ENCODE results near the gene C9orf50. TPM values are rescaled to one million over a fixed set of nuclear protein-coding genes. Genes with fewer than 3 reads are reported as not detected.

Gene C9orf50
- polyA plus RNA-seq, 1 donor from 2014 or later = not detected

DNA sequence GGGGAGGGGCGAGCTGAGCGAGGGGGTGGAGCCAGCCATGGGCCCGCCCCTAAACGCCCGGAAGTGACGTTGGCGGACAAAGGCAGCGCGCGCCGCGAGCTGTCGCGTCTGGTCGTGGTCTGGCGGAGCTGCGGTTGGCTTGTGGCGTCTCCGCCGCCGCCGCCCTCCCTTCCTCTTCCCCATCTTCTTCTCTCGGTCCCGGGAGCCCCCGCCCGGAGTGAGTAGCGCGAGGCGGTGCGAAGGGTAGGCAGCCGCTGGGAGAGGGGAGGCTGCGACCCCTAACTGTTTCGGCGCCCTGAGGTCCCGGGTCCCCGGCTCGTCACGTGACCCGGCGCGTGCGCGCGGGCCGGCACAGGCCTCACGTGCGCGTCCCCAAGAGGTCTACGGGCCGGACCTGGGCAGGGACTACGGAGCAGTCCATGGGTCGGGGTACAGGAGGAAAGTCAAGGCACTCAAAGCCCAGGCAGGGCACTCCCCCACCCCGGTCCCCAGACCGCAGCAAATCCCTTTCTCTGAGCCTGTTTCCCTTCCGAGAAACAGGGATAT is 5.3 kb upstream of the C9orf50 start, which contains the start of gene NTMT1:
Gene NTMT1 (plus strand): TSS at position 85 of the 546 bp plus-strand sequence. CDS start 6,541 bp downstream, outside the sequence.
- Histone ChIP-seq H3K27ac (ENCODE audit: low read length) (peak within 1 kb of the TSS; percentile 77), H3K9me3 (ENCODE audit: low read length) (no peaks in the 10 kb centered on the region), H2AFZ (ENCODE audit: low read depth, low read length) (peak within 1 kb of the TSS; percentile 87), H3K27me3 (ENCODE audit: insufficient read depth, low read depth, low read length) (peaks cover 2% of the 10 kb centered on the region), H3K9me2 (ENCODE audit: insufficient read depth, low read length) (no peaks in the 10 kb centered on the region), H3K4me3 (ENCODE audit: low read length) (peak within 1 kb of the TSS; percentile 95), H3K79me2 (replicated peaks; ENCODE audit: insufficient read depth, low read length) (peaks cover 45% of the 10 kb centered on the region), H4K20me1 (ENCODE audit: insufficient read depth) (peaks cover 8% of the 10 kb centered on the region), H3F3A (ENCODE audit: insufficient read depth, low read length, poor library complexity, severe bottlenecking) (no peaks in the 10 kb centered on the region), H3K36me3 (ENCODE audit: insufficient read depth, low read length) (no peaks in the 10 kb centered on the region), H3K4me2 (ENCODE audit: low read length) (peak within 1 kb of the TSS; percentile 90), H3K9ac (ENCODE audit: low read length) (peak within 1 kb of the TSS; percentile 83)
- TF ChIP-seq POLR2AphosphoS5 (IDR thresholded peaks at IDR 0.05) (peak; percentile 99), EP300 (conservative IDR thresholded peaks at IDR 0.05; ENCODE audit: poor library complexity, severe bottlenecking) (peak; percentile 70), SMC3 (conservative IDR thresholded peaks at IDR 0.05; ENCODE audit: poor library complexity) (peak; percentile 46), MXI1 (conservative IDR thresholded peaks at IDR 0.05; ENCODE audit: poor library complexity, severe bottlenecking) (peak; percentile 99), EZH2 (IDR thresholded peaks at IDR 0.05; ENCODE audit: borderline replicate concordance, insufficient read depth, low read length, poor library complexity, severe bottlenecking) (no peak), TAF1 (IDR thresholded peaks at IDR 0.05; ENCODE audit: low read depth) (peak; percentile 83), RAD21 (conservative IDR thresholded peaks at IDR 0.05) (peak; percentile 28)
- TF ChIP-seq, protein P1, sequence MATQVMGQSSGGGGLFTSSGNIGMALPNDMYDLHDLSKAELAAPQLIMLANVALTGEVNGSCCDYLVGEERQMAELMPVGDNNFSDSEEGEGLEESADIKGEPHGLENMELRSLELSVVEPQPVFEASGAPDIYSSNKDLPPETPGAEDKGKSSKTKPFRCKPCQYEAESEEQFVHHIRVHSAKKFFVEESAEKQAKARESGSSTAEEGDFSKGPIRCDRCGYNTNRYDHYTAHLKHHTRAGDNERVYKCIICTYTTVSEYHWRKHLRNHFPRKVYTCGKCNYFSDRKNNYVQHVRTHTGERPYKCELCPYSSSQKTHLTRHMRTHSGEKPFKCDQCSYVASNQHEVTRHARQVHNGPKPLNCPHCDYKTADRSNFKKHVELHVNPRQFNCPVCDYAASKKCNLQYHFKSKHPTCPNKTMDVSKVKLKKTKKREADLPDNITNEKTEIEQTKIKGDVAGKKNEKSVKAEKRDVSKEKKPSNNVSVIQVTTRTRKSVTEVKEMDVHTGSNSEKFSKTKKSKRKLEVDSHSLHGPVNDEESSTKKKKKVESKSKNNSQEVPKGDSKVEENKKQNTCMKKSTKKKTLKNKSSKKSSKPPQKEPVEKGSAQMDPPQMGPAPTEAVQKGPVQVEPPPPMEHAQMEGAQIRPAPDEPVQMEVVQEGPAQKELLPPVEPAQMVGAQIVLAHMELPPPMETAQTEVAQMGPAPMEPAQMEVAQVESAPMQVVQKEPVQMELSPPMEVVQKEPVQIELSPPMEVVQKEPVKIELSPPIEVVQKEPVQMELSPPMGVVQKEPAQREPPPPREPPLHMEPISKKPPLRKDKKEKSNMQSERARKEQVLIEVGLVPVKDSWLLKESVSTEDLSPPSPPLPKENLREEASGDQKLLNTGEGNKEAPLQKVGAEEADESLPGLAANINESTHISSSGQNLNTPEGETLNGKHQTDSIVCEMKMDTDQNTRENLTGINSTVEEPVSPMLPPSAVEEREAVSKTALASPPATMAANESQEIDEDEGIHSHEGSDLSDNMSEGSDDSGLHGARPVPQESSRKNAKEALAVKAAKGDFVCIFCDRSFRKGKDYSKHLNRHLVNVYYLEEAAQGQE (IDR thresholded peaks at IDR 0.05; ENCODE audit: borderline replicate concordance) = peak; percentile 69
- TF ChIP-seq, protein P2, sequence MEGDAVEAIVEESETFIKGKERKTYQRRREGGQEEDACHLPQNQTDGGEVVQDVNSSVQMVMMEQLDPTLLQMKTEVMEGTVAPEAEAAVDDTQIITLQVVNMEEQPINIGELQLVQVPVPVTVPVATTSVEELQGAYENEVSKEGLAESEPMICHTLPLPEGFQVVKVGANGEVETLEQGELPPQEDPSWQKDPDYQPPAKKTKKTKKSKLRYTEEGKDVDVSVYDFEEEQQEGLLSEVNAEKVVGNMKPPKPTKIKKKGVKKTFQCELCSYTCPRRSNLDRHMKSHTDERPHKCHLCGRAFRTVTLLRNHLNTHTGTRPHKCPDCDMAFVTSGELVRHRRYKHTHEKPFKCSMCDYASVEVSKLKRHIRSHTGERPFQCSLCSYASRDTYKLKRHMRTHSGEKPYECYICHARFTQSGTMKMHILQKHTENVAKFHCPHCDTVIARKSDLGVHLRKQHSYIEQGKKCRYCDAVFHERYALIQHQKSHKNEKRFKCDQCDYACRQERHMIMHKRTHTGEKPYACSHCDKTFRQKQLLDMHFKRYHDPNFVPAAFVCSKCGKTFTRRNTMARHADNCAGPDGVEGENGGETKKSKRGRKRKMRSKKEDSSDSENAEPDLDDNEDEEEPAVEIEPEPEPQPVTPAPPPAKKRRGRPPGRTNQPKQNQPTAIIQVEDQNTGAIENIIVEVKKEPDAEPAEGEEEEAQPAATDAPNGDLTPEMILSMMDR (IDR thresholded peaks at IDR 0.05; ENCODE audit: poor library complexity, severe bottlenecking) = no peak

DNA sequence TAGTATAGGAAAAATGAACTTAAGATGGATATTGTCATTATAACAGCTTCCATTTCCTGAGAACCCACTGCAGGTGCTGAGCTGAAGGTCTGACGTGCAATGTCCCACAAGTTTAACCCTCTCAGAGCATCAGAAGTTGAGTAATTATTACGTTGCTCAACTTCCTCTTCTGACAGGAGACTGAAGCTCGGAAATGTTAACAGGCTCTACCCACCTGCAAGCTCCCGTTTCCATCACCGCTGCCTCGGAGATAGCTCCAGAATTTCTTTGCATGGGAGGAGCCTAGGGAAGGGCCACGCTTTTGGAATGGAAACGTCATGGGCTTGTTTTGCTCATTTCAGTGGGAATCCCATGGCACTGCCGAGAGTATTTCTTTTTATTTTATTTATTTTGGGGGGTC is 4.0 kb upstream of the C9orf50 start:
- H3K4me2 ChIP-seq (ENCODE audit: low read length) = no peak overlapping the region
- no peak for TF ChIP-seq SMC3 (conservative IDR thresholded peaks at IDR 0.05; ENCODE audit: poor library complexity)
- TF ChIP-seq RAD21 (conservative IDR thresholded peaks at IDR 0.05) = no peak
- TF ChIP-seq, protein P1 (IDR thresholded peaks at IDR 0.05; ENCODE audit: borderline replicate concordance) = no peak
- TF ChIP-seq, protein P2 (IDR thresholded peaks at IDR 0.05; ENCODE audit: poor library complexity, severe bottlenecking) = no peak
- no peak for TF ChIP-seq TAF1 (IDR thresholded peaks at IDR 0.05; ENCODE audit: low read depth)
- no peak for TF ChIP-seq POLR2AphosphoS5 (IDR thresholded peaks at IDR 0.05)
- no peak for TF ChIP-seq MXI1 (conservative IDR thresholded peaks at IDR 0.05; ENCODE audit: poor library complexity, severe bottlenecking)
- TF ChIP-seq EZH2 (IDR thresholded peaks at IDR 0.05; ENCODE audit: borderline replicate concordance, insufficient read depth, low read length, poor library complexity, severe bottlenecking) = no peak
- no peak for TF ChIP-seq EP300 (conservative IDR thresholded peaks at IDR 0.05; ENCODE audit: poor library complexity, severe bottlenecking)

More for the DNA sequence above, 4.0 kb upstream of the C9orf50 start:
- Histone ChIP-seq H2AFZ (ENCODE audit: low read depth, low read length) (no peak overlapping the region), H3K9me2 (ENCODE audit: insufficient read depth, low read length) (no peaks in the 10 kb centered on the region), H4K20me1 (ENCODE audit: insufficient read depth) (peaks cover 6% of the 10 kb centered on the region), H3K9me3 (ENCODE audit: low read length) (no peaks in the 10 kb centered on the region), H3K4me3 (ENCODE audit: low read length) (no peak overlapping the region), H3F3A (ENCODE audit: insufficient read depth, low read length, poor library complexity, severe bottlenecking) (no peaks in the 10 kb centered on the region), H3K9ac (ENCODE audit: low read length) (no peak overlapping the region), H3K36me3 (ENCODE audit: insufficient read depth, low read length) (no peaks in the 10 kb centered on the region), H3K79me2 (replicated peaks; ENCODE audit: insufficient read depth, low read length) (peaks cover 39% of the 10 kb centered on the region), H3K27ac (ENCODE audit: low read length) (no peak overlapping the region), H3K27me3 (ENCODE audit: insufficient read depth, low read depth, low read length) (peaks cover 13% of the 10 kb centered on the region)

Measured in neural cell (in vitro differentiated cells).